Adrenal gland (tissue), 5 donors: Measurements from ENCODE around the gene MTA3.

ENCODE experiments used
- CTCF ChIP-seq, 6 experiments: fragments of 450-650 bp in 4 of 6; fragments of 200-600 bp in 2 of 6; sonication (generic) in 1 of 6; IDR thresholded peaks; 1 replicate in 5 of 6; 2 replicates in 1 of 6; pipeline versions ENCODE4 v1.5.1 to v1.8.0; 2016 to 2021; ENCODE audit warnings: antibody characterized with exemption in 6 of 6, mild to moderate bottlenecking in 2 of 6, moderate library complexity in 1 of 6
- POLR2A ChIP-seq, 2 donors: fragments of 450-650 bp; IDR thresholded peaks; one replicate each; pipeline ENCODE4 v1.6.1; 2017; ENCODE audit warnings: antibody characterized with exemption in 2 of 2, mild to moderate bottlenecking in 2 of 2, moderate library complexity in 1 of 2
- donor health status: DM: no; HTN: no; CAD: no.

GRCh38 chr2:42714686-42715085 lies 146.3 kb downstream of the MTA3 start:
- TF ChIP-seq CTCF (IDR thresholded peaks at IDR 0.05) (no peak), POLR2A (IDR thresholded peaks at IDR 0.05) (no peak)
